Stimulated activated memory B cell treated with anti-CD40 and anti-IgM and Interleukin-4, amounts not matched to agents 10 μg/mL and 1 μg/mL and 100 μg/mL, for 72 hours (primary cell): ENCODE results near the gene PDGFD.

ENCODE experiments used
- ATAC-seq: fragments of 150-1000 bp; cut with Tn5 transposase; 2 replicates; pipeline ENCODE4 v1.10.0; 2021
- H3K27ac Mint-ChIP-seq: one replicate; pipeline ENCODE4 v1.8.0; 2022; ENCODE audit warnings: mild to moderate bottlenecking, mixed read lengths
- H3K27me3 Mint-ChIP-seq: one replicate; pipeline ENCODE4 v1.8.0; 2022; ENCODE audit warnings: mixed read lengths
- H3K36me3 Mint-ChIP-seq: one replicate; pipeline ENCODE4 v1.8.0; 2022; ENCODE audit warnings: mixed read lengths
- H3K4me1 Mint-ChIP-seq: one replicate; pipeline ENCODE4 v1.8.0; 2022; ENCODE audit warnings: mixed read lengths
- H3K4me3 Mint-ChIP-seq: one replicate; pipeline ENCODE4 v1.8.0; 2022; ENCODE audit warnings: mild to moderate bottlenecking, moderate library complexity, mixed read lengths
- H3K9me3 Mint-ChIP-seq: one replicate; pipeline ENCODE4 v1.8.0; 2022; ENCODE audit warnings: mixed read lengths

The PDGFD gene

DNA sequence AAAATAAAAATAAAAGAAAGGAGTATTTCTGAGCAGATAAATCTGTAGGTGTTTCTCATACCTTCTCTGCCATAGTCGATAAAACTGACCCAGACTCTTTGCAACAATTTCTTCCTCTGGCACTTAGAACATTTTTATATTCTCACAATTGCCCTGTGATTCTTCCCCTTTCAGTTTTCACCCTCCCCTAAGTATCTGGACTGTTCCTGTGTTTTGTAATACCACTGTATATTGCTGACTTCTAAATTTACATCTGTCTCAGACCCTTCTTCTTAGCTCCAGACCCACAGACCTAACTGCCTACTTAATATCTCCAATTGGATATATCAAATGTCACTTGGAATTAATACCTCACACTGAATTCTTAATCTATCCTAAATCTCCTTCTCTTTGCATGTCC lies 261.0 kb downstream of the PDGFD start:
- Mint-ChIP-seq H3K9me3 (no peaks in the 10 kb centered on the region), H3K36me3 (no peaks in the 10 kb centered on the region), H3K4me1 (peaks cover 27% of the 10 kb centered on the region), H3K27me3 (no peaks in the 10 kb centered on the region), H3K27ac (no peak overlapping the region), H3K4me3 (no peak overlapping the region)
- no peak for ATAC-seq

DNA sequence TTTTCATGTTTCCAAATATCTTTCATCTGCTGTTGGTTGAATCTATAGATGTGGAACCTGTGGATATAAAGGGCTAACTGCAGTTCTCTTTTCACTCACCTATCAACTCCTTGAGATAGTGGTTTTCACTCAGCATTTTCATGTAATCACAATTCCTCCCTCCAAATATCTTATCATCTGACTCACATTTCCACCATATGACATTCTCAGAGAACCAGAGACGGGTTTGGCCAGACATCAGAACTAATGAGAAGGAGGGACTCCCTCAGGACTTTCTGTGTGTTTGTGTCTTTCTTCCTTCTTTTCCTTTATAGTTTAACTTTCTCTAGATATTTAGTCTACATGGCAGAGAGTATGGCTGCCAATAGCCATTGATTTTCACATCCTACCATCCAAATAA lies 262.3 kb downstream of the PDGFD start:
- no peaks in the 10 kb centered on the region for H3K27me3 Mint-ChIP-seq
- H3K9me3 Mint-ChIP-seq = no peaks in the 10 kb centered on the region
- no peak for ATAC-seq
- H3K36me3 Mint-ChIP-seq = no peaks in the 10 kb centered on the region
- no peak overlapping the region for H3K27ac Mint-ChIP-seq
- peaks cover 33% of the 10 kb centered on the region for H3K4me1 Mint-ChIP-seq
- H3K4me3 Mint-ChIP-seq = no peak overlapping the region

DNA sequence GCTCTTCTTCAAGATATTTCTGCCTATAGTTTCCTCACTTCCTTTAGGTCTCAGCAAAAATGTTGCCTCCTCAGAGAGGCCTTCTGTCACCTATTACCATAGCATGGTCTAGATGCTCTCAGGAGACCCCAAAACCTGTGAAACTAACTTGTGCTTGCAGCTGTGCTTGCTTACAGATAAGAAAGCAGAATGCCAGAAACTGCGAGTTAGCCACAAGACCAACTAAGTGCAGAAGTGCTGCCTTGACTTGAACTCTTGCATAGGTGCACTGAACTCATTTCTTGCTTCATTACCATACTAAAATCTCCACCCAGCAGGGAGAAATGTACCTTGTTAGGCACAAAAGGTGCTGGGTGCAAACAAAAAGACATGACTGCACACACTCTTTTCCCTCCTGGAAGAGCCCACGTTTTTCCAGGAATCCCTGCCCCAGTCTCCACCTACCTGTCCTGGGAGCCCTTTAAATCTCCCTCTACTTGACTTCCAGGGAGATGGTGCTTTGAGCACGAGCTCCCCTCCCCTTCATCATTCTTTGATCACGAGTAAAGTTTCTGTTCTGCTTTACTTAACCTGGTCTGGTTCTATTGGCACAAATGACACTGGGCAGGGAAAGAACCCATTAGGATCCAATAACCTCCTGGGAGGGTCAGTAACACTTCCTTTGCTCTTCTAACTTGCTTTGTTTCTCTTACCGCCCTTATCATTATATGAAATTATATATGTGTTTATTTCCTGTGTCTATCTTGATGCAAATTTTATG lies 265.2 kb downstream of the PDGFD start:
- ATAC-seq = peak; percentile 74
- Mint-ChIP-seq H3K9me3 (no peaks in the 10 kb centered on the region), H3K27me3 (peaks cover 13% of the 10 kb centered on the region), H3K36me3 (no peaks in the 10 kb centered on the region), H3K4me3 (no peak overlapping the region), H3K27ac (peak overlapping the region; percentile 2), H3K4me1 (peaks cover 29% of the 10 kb centered on the region)

DNA sequence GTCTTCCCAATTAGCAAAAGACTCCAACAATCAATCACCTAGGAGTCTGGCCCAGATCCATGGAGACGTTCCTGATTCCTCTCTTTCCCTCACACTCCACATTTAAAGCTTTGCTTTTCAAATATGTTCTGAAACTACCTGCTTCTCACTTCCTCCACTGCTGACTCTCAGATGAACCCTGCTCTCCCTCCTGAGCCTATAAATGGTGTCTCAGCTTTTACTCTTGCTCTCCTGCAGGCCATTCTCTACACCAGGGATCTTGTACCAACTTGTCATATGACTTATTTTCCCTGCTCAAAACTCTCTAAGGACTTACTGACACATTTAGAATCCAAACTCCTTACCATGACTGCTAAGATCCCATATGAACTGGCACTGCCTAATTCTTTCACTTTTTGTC lies 265.9 kb downstream of the PDGFD start:
- Mint-ChIP-seq H3K4me3 (no peak overlapping the region), H3K9me3 (no peaks in the 10 kb centered on the region), H3K36me3 (no peaks in the 10 kb centered on the region), H3K4me1 (peaks cover 29% of the 10 kb centered on the region), H3K27me3 (peaks cover 13% of the 10 kb centered on the region), H3K27ac (peak overlapping the region; percentile 2)
- peak; percentile 65 for ATAC-seq

DNA sequence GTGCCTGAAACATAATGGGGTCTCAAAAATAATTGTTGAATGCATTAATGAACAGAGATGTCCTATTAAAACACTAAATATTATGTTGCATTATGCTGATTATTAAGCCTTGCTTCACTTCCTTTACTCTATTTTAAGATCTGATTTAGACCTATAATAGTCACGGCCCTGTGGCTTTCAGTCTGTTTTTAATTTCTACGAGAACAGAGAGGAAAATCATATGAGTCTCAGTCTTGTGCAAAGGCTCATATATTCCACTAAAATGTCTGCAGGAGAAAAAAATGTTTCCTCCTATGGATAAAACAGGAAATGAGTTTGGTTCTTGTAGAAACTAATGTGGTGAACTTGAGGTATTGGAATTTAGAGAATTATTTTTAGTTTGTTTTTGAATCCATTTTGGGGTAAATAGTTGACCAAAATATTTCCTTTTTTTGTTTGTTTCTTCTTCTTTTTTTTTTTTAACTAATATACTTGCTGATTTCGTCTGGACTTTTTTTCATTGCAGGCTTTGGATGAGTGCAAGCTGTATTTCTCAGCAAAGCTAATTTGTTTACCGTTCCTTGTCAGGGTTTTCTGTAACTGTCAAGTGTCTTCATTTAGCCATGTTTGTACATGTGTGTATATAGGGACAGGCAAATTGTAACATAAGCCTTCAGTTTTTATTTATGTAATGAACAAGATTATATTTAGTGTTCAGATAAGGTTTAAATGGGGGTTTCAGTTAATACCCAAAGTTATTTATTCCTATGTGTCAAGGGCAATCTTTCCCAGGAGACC lies 266.6 kb downstream of the PDGFD start:
- no peak for ATAC-seq
- H3K27ac Mint-ChIP-seq = peak overlapping the region; percentile 2
- no peaks in the 10 kb centered on the region for H3K9me3 Mint-ChIP-seq
- peaks cover 13% of the 10 kb centered on the region for H3K27me3 Mint-ChIP-seq
- H3K4me3 Mint-ChIP-seq = no peak overlapping the region
- peaks cover 29% of the 10 kb centered on the region for H3K4me1 Mint-ChIP-seq
- H3K36me3 Mint-ChIP-seq = no peaks in the 10 kb centered on the region

DNA sequence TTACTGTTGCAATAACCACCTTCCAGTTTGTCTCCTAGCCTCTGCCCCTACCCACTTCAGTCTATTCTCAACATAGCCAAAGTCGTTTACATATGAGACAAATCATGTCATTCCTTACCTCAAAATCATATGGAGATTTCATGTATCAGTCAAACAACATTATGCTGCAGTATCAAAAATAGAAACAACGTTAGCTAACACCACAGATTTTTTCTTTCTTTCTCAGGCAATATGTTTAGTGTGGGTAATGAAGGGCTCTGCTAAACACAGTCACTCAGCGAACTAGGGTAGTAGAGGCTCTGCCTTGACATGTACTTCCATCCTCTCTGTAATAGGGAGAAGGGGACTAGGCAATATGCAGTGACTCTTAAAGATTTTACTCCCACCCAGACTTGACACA lies 268.8 kb downstream of the PDGFD start:
- Mint-ChIP-seq H3K4me1 (peaks cover 29% of the 10 kb centered on the region), H3K27ac (no peak overlapping the region)

DNA sequence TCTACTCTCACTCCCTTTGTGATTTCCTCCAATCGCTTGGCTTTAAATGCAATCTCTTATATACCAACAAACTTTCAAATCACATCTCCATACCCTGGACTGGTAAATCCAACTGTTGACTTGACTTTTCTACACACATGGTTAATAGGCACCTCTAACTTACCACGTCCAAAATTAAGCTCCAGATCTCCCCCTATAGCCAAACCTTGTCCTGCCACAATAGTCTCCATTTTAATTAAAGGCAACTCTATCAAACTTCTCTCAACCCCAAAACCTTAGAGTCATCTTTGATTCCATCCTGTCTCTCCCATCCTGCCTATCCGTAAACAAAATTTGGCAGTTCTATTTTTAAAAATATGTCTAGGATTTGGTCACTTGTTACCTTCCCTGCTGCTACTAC lies 269.3 kb downstream of the PDGFD start:
- Mint-ChIP-seq H3K27ac (no peak overlapping the region), H3K4me1 (peaks cover 29% of the 10 kb centered on the region), H3K36me3 (no peaks in the 10 kb centered on the region), H3K4me3 (no peak overlapping the region), H3K27me3 (peaks cover 13% of the 10 kb centered on the region), H3K9me3 (peaks cover 13% of the 10 kb centered on the region)
- ATAC-seq = no peak

More for the DNA sequence above, 268.8 kb downstream of the PDGFD start:
- peaks cover 13% of the 10 kb centered on the region for H3K27me3 Mint-ChIP-seq
- H3K36me3 Mint-ChIP-seq = no peaks in the 10 kb centered on the region
- H3K4me3 Mint-ChIP-seq = no peak overlapping the region
- no peak for ATAC-seq
- peaks cover 9% of the 10 kb centered on the region for H3K9me3 Mint-ChIP-seq

DNA sequence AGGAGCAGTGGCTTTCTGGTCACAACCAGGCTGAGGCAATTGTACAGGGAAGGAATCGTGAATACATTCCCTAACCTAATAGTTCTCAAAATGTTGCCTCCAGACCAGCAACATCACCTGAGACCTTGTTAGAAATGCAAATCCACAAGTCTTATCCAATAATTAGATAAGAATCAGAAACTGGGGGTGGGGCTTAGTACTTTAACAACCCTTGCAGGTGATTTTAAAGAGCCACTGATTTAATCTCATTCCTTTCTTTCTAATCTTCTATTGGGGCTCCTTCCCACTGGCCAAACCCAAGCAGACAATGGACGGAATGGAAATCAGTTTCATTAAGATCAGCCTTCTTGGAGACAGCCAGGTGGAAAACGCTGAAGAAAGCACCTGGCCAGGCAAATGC lies 269.9 kb downstream of the PDGFD start:
- Mint-ChIP-seq H3K27me3 (peaks cover 13% of the 10 kb centered on the region), H3K4me1 (peaks cover 26% of the 10 kb centered on the region), H3K9me3 (peaks cover 13% of the 10 kb centered on the region), H3K27ac (no peak overlapping the region), H3K4me3 (no peak overlapping the region), H3K36me3 (no peaks in the 10 kb centered on the region)
- no peak for ATAC-seq

DNA sequence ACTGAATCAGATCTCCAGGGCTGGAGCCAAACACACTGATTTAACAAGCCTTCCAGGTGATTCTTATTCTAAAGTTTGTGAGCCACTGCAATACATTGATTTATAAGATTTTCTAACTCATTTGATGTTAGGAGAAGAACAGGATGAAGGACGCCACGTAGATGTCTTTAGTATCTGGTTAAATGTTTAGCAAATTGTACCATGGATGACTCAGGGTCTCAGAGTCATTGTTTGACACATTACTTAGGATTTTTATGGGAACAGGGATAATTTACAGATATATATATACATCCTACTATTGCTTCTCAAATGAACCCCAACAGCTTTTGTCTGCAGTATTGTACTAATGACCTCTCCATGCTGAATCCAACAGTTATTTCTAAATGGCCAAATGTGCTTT lies 270.6 kb downstream of the PDGFD start:
- Mint-ChIP-seq H3K4me1 (peaks cover 20% of the 10 kb centered on the region), H3K27ac (no peak overlapping the region), H3K9me3 (peaks cover 13% of the 10 kb centered on the region), H3K4me3 (no peak overlapping the region), H3K27me3 (peaks cover 13% of the 10 kb centered on the region), H3K36me3 (no peaks in the 10 kb centered on the region)
- no peak for ATAC-seq

DNA sequence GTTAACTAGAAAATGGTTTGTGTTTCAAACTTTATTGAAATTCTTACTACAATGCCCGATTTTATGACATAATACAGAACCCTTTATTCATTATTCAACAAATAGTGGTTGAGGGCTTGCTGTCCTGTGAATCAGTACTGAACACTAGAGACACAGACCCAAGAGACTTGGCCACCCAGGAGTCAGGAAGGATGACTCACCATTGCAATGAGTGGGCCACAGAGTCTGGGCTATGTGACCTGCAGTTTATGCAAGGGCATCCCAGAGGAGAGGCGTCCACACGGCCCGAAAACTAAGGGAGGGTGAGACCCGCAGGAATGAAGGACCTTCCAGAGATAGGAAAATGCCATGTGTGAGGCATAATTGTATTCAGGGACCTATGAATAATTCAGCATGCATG lies 271.3 kb downstream of the PDGFD start:
- Mint-ChIP-seq H3K9me3 (peaks cover 13% of the 10 kb centered on the region), H3K4me3 (no peak overlapping the region), H3K27me3 (peaks cover 13% of the 10 kb centered on the region), H3K27ac (no peak overlapping the region), H3K4me1 (peaks cover 12% of the 10 kb centered on the region), H3K36me3 (no peaks in the 10 kb centered on the region)
- no peak for ATAC-seq

DNA sequence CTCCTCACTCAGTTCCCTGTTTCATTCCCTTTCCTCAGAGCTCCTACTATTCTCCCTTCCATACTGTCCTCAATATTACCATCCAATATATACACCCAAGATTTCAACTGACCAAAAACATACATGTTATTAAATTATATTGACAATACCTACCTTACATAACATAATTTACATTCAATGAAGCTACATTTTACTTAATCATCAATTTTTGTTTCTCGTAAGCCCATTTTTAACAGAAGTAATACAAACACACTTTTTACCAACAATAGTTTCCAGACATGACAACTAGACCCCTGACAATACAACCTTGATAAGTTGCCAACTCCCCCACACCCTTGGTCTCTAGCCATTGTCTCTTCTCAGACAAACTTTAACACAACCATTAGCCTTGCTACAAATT lies 273.3 kb downstream of the PDGFD start:
- no peak for ATAC-seq
- Mint-ChIP-seq H3K27me3 (peaks cover 22% of the 10 kb centered on the region), H3K36me3 (no peaks in the 10 kb centered on the region), H3K4me3 (no peak overlapping the region), H3K9me3 (peaks cover 13% of the 10 kb centered on the region), H3K4me1 (no peaks in the 10 kb centered on the region), H3K27ac (no peak overlapping the region)

DNA sequence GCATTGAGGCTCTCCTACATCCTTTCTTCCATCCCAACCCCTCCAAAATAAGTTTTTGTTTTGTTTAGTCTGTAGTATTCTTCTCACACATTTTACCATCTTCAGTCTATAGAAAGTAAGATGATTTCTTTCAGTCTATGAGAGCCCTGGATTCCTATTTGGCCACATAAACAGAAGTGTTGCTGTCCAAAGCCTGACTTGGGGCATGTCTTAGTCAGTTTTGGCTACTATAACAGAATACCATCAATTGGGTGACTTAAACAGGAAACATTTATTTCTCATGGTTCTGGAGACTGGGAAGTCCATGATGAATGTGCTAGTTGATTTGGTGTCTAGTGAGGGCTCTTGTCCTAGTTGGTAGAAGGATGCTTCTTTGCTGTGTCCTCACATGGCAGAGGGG lies 274.3 kb downstream of the PDGFD start:
- peaks cover 13% of the 10 kb centered on the region for H3K9me3 Mint-ChIP-seq
- peaks cover 25% of the 10 kb centered on the region for H3K27me3 Mint-ChIP-seq

DNA sequence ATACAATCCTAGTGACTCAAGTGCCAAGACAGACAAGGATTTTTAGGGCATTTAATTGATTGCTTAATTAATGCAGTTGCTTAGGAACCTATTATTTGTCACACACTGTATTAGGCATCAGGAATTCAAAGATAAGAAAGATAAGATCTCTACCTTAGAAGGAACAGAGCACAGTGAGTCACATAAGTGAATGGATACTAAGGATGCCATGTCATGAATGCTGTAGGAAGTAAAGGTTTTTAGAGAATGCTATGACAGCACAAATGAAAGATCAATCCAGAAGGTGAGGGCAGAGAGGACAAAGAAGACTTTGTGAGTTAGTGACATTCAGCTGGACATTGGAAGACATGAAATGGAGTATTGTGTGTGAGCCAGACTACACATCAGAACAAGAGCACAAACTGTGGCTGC lies 275.4 kb downstream of the PDGFD start:
- Mint-ChIP-seq H3K4me3 (no peak overlapping the region), H3K27ac (no peak overlapping the region), H3K36me3 (no peaks in the 10 kb centered on the region), H3K9me3 (peaks cover 13% of the 10 kb centered on the region), H3K4me1 (no peaks in the 10 kb centered on the region), H3K27me3 (peaks cover 22% of the 10 kb centered on the region)
- no peak for ATAC-seq

More for the DNA sequence above, 274.3 kb downstream of the PDGFD start:
- H3K36me3 Mint-ChIP-seq = no peaks in the 10 kb centered on the region
- no peak for ATAC-seq
- no peaks in the 10 kb centered on the region for H3K4me1 Mint-ChIP-seq
- H3K4me3 Mint-ChIP-seq = no peak overlapping the region
- H3K27ac Mint-ChIP-seq = no peak overlapping the region

DNA sequence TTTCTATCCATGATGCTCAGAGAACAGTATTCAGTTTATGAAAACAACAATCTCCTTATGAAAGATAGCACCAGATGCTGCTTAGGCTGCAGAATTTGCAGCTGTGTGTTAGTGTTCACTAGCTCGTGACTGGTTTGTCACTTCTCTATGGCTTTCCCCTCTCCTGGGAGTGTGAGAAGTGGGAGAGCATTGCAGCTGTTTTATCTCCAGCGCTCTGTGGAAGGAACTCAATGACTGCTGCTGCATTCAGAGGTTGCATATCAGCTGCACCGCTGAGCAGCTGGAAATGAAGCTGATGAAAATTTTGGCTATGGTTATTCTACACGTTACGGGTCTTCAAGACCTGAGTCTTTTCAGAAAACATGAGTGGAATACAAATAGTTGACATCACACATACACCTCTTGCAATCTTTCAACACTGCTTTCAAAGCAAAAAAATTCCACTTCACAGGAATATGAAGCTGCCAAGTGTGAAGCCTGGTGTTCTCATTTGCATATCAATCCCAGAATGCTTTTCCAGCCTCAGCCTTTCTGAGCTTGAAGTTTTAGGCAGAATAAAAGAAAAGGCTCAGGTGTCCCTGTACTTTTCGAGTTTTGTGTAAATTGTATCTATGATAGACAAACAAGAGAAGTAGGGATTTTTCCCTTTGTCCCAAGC lies 276.8 kb downstream of the PDGFD start:
- Mint-ChIP-seq H3K27ac (no peak overlapping the region), H3K9me3 (peaks cover 13% of the 10 kb centered on the region)
- no peak for ATAC-seq

DNA sequence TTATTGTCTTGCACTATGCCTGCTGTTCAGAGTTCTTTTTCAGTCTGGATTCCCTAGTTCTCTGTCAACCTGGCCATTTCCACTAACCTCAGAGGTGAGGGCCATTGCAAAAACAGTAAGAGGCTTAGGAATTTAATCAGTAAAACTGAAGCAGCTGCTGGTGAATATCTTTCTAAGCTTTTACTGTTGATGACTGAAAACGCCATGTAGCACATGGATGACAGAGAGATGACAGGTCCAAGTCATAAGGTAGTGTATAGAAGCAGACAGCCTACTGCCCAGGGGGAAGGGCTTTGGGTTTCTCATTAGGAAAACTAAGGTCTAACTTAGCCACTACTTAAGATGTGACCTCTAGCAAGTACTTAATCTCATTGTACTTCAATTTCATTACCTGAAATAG lies 280.1 kb downstream of the PDGFD start:
- H3K27me3 Mint-ChIP-seq = peaks cover 22% of the 10 kb centered on the region
- ATAC-seq = no peak
- no peaks in the 10 kb centered on the region for H3K36me3 Mint-ChIP-seq
- H3K9me3 Mint-ChIP-seq = no peaks in the 10 kb centered on the region
- H3K4me1 Mint-ChIP-seq = no peaks in the 10 kb centered on the region
- H3K27ac Mint-ChIP-seq = no peak overlapping the region
- no peak overlapping the region for H3K4me3 Mint-ChIP-seq

More for the DNA sequence above, 276.8 kb downstream of the PDGFD start:
- Mint-ChIP-seq H3K4me3 (no peak overlapping the region), H3K4me1 (no peaks in the 10 kb centered on the region), H3K27me3 (peaks cover 22% of the 10 kb centered on the region), H3K36me3 (no peaks in the 10 kb centered on the region)
